GM20431 (cell line): Measurements from ENCODE around the gene COX8C.

Experiments
- in situ Hi-C: fragments of 300-500 bp; cut with MseI, MboI; formaldehyde crosslinking; loops from one replicate; pipeline ENCODE4 v1.15.0; 2020; ENCODE audit warnings: low sequenced_read_pairs; ENCODE audit not compliant: unreplicated experiment

The COX8C gene

DNA sequence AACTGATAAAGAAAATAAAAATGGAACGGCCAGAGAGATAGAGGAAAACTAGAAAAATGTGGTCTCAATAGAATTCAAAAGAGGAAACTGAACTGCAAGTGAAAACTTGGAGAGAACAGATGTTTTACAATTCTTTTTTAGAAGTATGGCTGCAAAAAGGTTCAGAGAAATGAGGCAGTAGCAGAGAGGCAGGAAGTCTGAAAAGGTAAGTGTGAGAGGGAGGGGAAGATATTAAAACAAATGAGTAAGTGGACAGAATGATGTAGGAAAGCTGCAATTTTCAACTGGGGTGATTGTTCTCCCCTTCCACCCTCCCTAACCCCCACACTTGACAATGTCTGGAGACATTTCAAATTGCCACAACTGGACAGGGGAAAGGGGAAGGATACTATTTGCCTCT lies 27.0 kb upstream of the COX8C start:
- in situ Hi-C loops: no loop called here

DNA sequence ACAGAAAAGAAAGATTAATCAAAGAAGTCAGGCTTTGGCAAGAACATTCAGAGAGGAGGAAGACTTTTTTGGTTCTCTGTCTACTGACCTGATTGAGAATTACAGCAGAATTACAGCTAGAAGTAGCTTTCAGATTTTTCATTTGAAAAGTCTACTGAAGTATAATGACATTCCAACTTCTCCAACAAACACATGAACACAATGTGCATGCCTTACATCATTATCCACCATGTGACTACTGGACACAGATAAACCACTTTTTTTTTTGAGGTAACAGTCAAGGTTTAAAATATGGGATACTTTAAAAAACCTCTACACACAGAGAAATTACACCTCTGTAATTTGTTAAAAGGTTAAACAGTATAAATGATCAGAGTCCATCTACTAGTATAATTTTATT lies 26.5 kb upstream of the COX8C start:
- in situ Hi-C loops: no loop called here

DNA sequence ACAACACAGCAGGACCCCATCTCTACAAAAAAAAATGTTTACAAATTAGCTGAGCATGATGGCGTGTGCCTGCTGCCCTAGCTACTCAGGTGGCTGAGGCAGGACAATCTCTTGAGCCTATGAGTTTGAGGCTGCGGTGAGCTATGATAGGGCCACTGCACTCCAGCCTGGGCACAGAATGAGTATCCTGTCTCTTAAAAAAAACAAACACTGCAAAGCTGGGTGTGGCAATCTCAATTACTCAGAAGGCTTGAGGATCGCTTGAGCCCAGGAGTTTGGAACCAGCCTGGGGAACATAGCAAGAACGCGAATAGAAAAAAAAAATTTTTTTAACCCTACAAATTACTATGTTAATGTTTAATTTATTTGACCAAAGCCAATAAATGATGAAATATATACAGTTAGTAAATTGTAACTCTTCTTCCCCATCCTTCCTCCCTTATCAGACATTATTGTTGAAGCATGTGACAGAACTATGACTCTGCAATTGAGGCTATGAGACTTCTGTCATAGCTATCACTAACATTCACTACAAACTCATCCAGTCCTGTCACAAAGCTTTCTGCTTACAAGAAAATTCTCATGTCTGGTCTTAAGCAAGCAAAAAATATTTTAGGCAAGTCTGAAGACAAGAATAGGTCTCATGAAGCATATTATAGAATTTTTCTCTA lies 23.9 kb upstream of the COX8C start:
- in situ Hi-C loops: no loop called here

DNA sequence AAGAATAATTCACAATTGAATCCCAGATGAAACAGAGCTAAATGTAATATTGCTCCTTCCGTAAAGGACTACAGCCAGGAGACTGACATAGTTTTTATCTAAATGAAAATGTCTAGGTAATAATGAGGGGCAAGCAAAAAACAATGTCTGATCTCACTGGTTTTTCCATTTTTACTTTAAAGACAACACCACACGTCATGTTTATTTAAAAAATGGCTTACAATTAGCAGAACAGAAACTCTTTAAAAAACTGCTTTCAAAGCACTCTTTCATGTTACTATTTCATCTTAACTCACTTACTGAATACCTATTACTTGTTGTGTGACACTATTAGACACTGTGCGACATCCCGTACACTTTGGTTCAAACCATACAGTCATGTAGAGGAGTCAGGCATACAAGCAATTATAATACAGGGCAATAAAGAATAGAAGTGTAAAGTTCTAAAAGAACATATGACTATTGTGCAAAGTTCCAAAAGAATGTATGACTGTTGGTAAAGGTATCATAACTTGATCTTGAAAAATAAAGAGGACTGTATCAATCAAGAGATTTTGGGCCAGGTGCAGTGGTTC lies 23.3 kb upstream of the COX8C start:
- in situ Hi-C loops: no loop called here

DNA sequence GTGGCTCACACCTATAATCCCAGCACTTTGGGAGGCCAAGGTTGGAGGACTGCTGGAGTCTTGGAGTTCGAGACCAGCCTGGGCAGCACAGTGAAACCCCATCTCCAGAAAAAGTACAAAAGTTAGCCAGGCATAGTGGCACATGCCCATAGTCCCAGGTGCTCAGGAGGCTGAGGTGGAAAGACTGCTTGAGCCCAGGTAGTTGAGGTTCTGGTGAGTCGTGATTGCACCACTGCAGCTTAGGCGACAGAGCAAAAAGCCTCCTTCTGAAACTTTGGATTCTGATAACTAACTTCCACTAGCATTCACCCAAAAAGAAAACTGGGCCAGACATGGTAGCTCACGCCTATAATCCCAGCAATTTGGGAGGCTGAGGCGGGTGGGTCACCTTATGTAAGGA lies 20.8 kb upstream of the COX8C start:
- in situ Hi-C loops: no loop called here

DNA sequence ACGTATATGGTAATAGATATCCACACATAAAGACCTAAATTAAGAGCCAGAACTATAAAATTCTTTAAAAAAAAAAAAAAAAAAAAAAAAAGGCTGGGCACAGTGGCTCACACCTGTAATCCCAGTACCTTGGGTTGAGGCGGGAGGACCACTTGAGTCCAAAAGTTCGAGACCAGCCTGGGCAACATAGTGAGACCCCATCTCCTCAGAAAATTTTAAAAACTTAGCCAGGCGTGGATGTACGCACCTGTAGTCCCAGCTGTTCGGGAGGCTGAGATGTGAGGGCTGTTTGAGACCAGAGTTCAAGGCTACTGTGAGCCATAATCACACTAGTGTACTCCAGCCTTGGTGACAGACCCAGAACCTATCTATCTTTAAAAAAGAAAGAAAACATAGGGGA lies 18.4 kb upstream of the COX8C start:
- in situ Hi-C loops: no loop called here

DNA sequence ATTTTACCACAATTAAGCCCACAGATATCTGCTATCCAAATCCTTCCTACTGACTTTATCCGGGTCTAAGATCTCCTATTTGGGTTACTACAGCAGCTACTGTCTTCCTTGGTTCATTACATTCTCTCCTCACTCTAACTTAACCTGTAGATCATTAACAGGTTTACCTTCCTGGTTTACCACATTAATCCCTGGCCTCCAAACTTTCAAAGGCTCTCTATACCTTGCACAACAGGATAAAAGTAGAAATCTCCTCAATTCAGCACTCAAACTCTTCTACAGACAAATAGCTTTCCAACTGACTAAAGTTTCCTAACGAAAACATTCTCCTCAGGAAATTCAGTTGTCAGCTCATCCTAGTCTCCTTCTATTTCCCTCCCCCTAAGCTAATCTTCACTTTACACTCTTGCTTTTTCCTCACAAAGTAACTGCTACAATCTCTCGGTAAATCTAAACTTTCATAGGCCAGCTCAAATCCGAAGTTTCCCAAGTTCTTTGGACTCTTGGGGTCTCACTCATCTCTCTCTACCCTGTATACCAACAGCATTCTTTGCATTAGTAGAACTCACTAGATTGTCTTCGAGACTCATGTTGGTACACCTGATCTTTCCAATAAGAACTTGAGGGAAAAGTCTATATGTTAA lies 16.9 kb upstream of the COX8C start:
- in situ Hi-C loops: no loop called here

DNA sequence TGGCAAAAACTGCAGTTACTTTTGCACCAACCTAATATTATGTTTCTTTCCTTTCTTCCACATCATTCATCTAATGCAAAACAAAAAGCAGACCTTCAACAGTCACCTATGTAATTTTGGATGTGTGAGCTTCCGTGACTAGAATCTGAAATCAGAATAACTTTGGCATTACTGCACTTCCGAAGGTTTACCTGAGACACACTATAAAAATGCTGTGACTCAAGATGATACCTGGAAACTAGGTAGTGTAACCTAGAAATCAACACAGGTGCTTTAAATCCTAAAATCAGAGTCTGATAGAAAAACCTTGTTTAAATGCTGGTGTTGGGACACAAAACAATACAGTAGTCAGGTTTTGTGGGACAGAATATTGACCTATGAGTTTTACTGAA lies 16.4 kb upstream of the COX8C start:
- in situ Hi-C loops: no loop called here

DNA sequence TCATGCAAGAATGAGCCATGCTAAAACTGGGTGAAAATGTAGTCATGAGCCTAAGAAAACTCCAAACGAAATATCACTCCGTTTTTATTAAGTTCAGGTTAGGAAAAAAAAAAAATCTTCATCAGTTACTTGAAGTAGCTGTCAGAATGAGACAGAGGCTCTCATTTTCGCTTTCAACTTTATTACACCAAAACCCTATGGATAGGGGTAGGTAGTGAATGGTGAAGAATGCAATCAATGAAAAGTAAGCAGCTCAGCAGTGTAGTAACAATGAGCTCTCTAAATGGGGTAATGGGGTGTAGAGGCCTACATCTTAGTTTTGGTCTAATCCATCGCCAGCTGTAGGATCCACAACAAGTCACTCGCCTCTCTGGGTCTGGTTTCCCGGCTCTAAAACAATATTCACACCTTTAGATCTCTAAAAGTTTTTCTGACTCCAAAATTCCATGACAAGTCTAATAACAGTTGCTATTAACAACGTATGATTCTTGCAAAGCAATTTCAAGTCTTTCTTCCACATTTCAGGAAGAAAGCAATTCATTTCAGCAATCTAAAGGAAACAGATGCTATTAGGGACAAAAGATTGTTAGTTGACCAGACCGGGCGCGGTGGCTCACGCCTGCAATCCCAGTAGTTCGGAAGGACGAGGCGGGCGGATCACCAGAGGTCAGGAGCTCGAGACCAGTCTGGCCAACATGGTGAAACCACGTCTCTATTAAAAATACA lies 15.8 kb upstream of the COX8C start:
- in situ Hi-C loops: no loop called here

DNA sequence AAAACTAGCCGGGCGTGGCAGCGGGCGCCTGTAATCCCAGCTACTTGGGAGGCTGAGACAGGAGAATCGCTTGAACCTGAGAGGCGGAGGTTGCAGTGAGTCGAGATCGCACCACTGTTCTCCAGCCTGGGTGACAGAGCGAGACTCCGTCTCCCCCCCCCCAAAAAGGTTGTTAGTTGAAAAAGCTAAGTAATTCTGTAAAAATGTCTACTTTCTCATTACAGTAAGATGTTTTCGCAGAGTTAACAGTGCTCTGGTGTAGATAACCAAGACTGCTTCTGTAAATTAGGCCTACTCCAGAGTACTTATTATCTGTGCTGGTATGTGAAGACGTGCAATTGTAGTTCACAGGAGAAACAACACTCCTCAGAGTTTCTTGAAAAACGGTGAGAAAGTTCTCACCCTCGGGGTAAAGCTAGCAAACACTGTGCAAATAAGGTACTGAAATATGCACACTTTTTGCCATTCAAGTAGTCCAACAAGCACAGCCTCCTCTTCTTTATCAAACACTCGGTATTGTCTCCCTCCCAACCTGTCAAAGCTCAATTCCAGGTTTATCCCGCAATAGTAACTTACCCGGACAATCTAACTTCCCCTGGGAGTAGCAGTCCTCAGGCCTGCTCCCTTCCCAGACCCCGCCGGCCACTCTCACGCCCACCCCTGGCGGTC lies 15.1 kb upstream of the COX8C start:
- in situ Hi-C loops: no loop called here

DNA sequence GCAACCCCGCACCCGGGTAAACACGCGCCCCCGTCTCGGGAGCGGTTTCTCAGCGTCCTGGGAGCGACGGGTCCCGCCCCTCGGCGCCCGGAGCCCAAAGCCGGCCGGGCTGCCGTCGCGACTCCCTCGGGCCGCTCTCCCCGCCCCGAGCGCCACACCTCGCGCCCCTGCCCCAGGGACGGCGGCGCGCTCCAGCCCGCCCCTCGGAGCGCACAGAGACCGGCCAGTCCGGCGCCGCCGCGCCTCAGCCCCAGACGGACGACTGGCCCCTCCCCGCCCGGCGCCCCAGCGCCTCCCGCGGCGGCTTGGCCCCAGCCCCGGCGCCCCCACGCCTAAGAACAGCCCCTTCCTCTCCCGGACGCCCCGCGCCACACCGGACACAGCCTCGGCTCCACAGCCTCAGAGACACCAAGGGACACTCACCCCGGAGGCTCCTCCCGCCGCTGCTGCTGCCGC lies 14.6 kb upstream of the COX8C start:
- in situ Hi-C loops: no loop called here

DNA sequence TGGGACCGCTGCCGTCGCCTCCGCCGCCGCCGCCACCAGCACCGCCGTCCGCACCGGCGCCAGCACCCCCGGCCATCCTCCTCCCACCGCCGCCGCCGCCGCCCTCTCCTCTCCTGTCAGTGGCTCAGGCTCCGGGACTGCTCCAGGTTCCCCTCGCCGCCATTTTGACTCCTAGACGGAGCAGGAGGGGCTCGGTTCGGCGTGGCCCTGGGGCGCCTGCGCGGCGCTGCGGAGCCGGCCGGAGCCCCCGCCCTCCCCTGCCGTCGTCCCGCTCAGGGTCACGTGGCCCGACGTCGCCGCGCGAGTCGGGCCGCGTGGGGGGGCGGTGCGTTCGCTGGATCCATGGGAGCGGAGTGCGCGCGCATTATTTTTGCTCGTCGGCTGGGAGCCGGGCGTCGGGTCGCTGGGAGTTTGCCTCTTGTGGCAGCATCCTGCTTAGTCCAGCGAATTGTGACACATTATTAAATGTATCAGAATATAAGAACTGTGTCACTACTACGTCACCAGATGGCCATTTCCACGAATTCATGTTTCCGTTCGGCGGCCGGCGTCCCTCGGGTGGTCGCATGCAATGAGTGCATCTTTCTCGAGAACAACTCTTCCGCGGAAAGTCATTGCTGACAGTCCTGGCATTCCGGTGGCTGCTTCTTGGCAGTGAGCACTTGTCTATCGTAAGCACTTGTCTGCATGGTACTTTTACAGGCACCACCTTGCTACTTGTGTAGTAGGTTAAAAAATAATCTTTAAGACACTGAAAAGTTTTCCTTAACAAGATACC lies 13.9 kb upstream of the COX8C start, which contains the start of gene BTBD7:
TSS of gene BTBD7 (minus strand) at position 184 of the 778 bp plus-strand sequence. CDS start 36,985 bp downstream, outside the sequence.
- in situ Hi-C loops: no loop called here

DNA sequence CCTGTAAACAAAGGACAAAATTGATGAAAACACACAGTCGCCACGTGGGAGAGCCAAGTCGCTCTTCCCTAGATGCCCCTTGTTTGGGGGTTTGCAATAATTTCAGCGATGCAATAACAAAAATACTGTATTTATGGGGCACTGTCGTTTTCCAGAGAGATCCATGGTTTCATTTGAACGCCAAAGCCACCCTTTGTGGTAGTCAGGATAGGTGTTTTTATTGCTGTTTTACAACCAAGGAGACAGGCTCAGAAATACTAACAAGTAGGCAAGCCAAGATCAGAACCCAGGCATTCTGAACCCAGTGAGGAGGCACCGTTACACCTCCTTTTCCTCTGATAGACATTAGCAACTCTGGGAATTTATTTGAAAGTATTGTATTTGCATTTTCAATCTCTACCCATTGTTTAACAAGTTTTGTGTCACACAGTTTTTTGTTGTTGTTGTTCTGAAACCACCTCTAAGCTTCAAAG lies 13.3 kb upstream of the COX8C start:
- in situ Hi-C loops: no loop called here

DNA sequence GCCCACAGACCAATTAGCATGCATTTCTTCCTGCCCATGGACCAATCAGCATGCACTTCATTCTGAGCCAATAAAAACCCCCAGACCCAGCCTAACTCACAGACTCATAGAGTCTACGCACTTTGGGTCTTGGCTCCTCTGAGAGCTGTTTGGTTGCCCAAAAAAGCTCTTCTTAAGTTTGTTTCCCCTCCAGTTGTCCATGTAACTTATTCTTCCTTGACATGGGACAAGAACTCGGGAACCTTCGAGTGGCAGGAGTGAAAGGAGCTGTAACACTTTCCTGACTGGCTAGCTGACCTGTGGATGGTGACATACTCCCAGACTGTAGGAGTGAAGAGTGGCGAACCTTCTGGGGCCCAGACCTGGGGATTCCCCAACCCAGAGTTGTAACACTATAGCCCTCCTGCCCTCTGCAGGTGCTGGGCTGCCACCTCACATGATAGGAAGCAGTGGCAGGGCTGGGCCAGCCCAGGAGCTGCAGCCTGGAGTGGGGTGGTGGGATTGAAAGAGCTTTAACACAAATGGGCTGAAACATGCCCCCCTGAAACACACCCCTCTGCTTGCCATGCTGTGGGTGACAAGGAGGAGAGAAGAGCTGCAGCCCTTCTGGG lies 9.7 kb upstream of the COX8C start:
- in situ Hi-C loops: no loop called here

DNA sequence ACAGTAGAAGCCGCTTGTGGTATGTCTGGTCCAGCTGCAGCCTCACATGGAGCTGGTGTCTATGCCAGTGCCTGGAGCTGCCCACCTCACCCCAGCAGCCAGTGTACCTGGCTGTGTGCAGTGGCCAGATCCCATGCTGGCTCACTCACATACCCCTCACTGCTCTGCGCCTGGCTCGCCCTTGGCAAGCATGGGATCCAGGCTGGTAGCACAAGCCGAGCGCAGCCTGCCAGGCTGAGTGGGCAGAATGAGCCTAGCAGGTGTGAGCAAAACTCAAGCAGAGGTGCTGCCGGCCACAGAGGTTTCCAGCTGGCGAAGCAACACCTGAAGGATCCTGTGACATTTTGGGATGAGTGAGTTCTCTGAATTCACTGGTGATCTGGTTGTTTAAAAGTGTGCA lies 9.1 kb upstream of the COX8C start:
- in situ Hi-C loops: no loop called here

DNA sequence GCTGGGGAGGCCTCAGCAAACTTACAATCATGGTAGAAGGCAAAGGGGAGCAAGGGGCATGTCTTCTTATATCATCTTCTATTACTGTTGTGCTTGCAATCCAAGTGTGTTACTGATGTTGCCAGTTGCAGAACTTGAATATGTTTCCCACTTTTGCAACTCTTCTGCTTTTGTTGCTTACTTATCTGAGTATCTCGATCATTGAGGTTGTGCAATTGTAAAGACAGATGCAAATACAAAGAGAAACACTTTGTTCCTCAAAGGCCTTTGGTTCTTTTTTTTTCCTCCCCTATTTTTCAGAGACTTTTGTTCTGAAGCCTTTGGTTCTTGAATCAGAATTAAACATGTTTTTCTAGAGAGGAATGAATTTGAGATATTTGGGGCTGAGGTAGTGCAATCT lies 3.7 kb upstream of the COX8C start:
- in situ Hi-C loops: no loop called here

DNA sequence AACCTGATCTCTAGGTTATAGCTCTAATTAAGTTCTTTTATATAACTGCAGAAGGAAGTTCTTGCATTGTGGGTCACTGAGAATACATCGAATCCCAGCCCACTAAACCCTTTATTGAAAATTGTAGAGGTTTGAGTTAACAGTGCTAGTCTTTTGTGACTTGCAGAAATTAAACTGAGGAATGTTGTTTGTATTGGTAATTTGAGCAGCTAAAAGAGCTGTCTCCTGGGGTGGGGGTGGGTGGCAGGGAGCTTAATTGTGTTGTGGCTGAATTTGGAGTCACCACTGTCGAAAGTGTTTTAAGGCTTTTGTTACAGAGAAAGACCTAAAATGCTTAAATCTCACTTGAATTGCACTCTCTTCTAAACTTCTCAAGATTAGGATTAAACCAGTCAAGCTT lies 3.2 kb upstream of the COX8C start:
- in situ Hi-C loops: no loop called here

DNA sequence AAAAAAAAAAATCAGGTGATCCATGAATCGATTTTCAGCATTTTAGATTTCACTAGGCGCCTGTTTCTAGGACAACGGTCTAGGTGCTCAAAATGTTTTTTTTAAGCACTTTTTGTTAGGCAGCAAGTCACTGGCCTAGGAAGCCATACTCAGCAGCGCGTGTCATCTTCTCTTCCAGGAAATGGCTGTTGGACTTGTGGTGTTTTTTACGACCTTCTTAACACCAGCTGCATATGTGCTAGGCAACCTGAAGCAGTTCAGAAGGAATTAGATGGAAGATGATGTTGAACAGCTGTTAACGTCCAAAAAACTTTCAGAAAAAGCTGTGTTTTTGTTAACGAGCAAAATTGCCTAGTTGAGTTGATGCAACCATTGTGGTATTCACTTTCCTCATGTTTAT lies 868 bp downstream of the COX8C start:
- in situ Hi-C loops: no loop called here

DNA sequence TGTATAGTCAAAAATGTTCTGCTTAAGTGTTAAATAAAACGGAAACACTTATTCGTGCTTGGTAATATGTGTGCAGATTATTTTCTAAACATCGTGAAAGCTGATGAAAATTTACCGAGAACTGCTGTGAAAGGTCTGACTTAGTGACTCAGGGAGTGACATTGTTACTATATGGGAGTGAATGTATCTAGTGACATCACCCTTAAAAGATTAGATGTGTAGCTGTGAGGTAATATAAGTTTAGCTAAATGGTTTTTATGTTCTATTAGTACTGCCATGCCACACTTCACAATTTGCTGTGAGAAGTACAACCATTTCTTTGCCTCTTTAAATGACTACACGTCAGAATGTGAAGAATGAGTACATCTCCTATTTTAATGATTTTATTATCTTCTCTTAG lies 1.3 kb downstream of the COX8C start:
- in situ Hi-C loops: no loop called here
